Rectal smooth muscle tissue (tissue), 1 donor: ENCODE results near the gene PPP3CA.
"Not testable (repeated sequence)": the region's sequence is repeated elsewhere in the genome, so short reads cannot be mapped to it uniquely, and the experiment has no call there.

Experiments used
- H3K27ac ChIP-seq: one replicate; pipeline ENCODE4 v1.7.0; 2013; ENCODE audit warnings: low read depth, low read length, inconsistent platforms
- H3K27me3 ChIP-seq: one replicate; pipeline ENCODE4 v1.7.0; 2013; ENCODE audit warnings: low read length; ENCODE audit not compliant: control insufficient read depth, insufficient read depth
- H3K36me3 ChIP-seq: one replicate; pipeline ENCODE4 v1.7.0; 2013; ENCODE audit warnings: low read length; ENCODE audit not compliant: control insufficient read depth, insufficient read depth
- H3K4me1 ChIP-seq: one replicate; pipeline ENCODE4 v1.7.0; 2013; ENCODE audit warnings: low read length; ENCODE audit not compliant: control insufficient read depth, insufficient read depth
- H3K4me3 ChIP-seq: one replicate; pipeline ENCODE4 v1.7.0; 2013; ENCODE audit warnings: low read length
- H3K9ac ChIP-seq: one replicate; pipeline ENCODE4 v1.7.0; 2013; ENCODE audit warnings: low read length

The PPP3CA gene

DNA sequence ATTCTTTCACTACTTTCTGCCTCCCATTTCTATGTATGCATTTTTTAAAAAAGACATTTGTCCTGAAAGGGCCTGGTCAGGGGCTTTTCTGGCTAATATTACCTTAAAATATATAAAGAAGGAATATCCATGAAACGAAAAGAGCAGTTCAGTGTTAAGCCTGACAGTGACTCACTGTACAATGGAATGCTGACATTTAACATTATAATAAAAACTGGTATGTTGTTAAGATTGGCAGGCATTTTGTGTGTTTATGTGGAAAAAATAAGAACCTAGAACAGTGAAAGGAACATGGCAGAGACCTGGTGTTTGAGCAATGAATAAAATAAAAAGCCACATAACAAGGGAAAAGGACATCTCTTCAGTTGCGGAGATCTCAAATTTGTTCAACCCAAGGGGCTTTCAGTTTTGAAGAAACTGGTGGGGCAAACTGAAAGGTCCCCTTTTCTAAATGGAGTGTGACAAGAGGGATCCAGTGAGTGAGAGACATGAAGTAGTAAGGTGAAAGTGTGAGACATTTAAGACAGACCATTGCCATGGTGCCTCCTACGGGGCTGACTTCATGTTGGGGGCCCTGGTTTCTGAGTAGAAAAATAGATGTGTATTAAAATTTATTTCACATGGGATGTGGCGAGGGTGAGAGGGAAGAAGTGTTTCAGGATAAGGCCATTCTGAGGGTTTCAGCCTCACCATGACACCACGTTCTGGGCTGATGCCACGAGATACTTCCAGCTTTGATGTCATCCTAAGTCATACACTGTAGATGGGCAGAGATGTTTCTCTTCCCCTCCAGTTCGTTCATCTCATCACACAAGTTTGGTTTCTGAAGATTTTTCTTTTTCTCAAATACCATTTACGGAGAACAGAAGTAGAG, 324.9 kb downstream of the PPP3CA start:
- Histone ChIP-seq H3K27me3 (no peaks in the 10 kb centered on the region), H3K4me3 (no peak overlapping the region), H3K27ac (no peak overlapping the region), H3K9ac (no peak overlapping the region), H3K36me3 (no peaks in the 10 kb centered on the region), H3K4me1 (peaks cover 2% of the 10 kb centered on the region)

DNA sequence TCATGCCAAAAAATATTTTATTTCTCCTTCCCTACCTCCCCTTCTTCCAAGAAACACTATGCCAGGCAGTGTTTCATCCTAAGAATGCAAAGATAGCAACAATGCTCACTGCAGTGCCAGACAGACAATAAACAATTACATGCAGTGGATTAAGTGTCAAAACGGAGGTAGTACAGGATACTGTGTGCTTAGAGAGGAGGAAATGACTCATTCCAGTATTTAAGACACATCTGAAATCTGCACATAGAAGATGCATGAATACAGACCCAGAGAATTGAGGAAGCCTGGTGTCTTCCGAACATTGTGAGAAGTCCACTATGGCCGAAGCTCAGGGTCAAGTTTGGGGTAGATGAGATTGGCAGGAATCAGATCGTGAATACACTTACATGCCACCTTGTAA, 326.4 kb downstream of the PPP3CA start:
- no peaks in the 10 kb centered on the region for H3K27me3 ChIP-seq
- H3K4me1 ChIP-seq, result peaks cover 2% of the 10 kb centered on the region
- H3K4me3 ChIP-seq, result no peak overlapping the region
- H3K9ac ChIP-seq, result no peak overlapping the region
- no peaks in the 10 kb centered on the region for H3K36me3 ChIP-seq
- no peak overlapping the region for H3K27ac ChIP-seq

DNA sequence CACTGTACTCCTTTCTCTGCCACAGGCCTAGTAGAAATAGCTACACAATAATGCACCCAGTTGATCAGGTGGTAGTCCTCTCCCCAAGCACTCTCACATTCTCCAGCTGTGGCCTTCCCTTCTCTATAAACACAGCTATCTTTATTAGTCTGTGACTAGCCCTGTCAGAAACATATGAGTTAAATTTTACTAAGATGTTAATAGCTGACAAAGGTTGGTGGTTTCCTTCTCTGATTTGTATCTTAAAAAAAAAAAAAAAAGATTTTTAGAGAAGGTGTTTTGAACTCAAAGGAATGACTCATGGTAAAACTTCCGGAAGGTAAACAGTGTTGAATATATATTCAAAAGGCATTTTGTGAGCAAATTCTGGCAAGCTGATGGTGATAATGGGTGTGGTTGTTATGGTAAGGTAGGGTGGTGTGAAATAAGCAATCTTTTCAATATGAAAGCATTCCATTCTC, 327.4 kb downstream of the PPP3CA start:
- no peak overlapping the region for H3K4me3 ChIP-seq
- peaks cover 2% of the 10 kb centered on the region for H3K4me1 ChIP-seq
- H3K36me3 ChIP-seq, result no peaks in the 10 kb centered on the region
- H3K27me3 ChIP-seq, result no peaks in the 10 kb centered on the region
- no peak overlapping the region for H3K9ac ChIP-seq
- H3K27ac ChIP-seq, result no peak overlapping the region

DNA sequence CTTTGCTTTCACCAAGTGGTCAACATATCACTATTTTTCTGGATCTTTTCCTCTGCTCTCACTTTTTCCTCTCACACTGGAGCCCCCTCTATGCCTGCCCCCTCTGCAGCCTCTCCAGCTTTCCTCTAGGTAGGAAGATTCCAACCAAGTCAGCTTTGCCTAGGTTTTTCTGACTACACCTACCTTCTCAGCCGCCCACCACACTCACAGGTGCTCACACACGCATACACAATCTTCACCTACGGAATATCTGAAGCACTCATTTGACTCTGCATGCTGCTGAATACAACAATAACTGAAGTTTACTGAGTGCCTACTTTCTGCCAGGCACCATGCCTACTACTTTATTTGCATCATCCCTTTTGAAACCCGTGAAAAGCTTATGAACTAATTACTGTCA, 328.0 kb downstream of the PPP3CA start:
- H3K4me3 ChIP-seq, result no peak overlapping the region
- H3K9ac ChIP-seq, result no peak overlapping the region
- no peak overlapping the region for H3K27ac ChIP-seq
- H3K27me3 ChIP-seq, result no peaks in the 10 kb centered on the region
- peaks cover 2% of the 10 kb centered on the region for H3K4me1 ChIP-seq
- no peaks in the 10 kb centered on the region for H3K36me3 ChIP-seq

DNA sequence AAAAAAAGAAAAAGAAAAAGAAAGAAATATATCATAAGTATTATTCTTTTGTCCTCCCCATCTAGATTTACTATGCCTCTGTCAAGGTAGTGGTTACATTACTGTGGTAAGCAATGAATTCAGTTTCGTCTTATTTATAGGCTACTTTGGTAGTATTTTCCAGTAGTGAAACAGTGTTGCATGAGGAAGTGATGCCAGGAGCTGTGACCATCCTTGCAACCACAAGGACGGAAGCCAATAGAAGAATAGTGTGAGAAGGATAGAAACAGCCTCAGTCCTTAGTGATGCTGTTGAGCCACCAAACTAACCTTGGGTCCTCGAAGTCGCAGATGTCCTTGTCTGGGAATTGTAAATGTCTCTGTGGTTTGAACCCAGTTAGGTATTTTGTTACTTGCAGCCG, 328.5 kb downstream of the PPP3CA start:
- H3K27ac ChIP-seq, result no peak overlapping the region
- no peak overlapping the region for H3K9ac ChIP-seq
- no peak overlapping the region for H3K4me3 ChIP-seq
- no peaks in the 10 kb centered on the region for H3K36me3 ChIP-seq
- H3K4me1 ChIP-seq, result peaks cover 2% of the 10 kb centered on the region
- H3K27me3 ChIP-seq, result no peaks in the 10 kb centered on the region

DNA sequence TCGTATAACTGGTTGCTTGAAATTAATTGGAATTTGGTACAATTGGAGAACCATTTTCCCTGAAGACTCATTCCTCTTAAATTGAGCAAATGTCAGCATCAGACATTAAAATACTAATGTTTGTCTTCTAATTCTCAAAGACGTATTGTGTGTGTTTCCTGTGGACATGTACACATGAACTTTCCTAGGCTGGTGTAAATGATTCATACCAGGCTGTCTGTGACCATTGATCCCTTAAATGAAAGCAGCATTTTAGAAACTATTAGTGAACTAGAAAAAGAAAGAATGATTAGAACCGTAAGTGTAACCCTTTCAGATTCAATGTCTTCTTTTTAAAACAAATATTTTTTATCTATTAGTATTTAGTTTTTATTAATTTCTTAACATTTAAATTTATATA, 332.9 kb downstream of the PPP3CA start:
- Histone ChIP-seq H3K36me3 (no peaks in the 10 kb centered on the region), H3K4me1 (peaks cover 3% of the 10 kb centered on the region), H3K27ac (no peak overlapping the region), H3K9ac (no peak overlapping the region), H3K27me3 (no peaks in the 10 kb centered on the region), H3K4me3 (no peak overlapping the region)

DNA sequence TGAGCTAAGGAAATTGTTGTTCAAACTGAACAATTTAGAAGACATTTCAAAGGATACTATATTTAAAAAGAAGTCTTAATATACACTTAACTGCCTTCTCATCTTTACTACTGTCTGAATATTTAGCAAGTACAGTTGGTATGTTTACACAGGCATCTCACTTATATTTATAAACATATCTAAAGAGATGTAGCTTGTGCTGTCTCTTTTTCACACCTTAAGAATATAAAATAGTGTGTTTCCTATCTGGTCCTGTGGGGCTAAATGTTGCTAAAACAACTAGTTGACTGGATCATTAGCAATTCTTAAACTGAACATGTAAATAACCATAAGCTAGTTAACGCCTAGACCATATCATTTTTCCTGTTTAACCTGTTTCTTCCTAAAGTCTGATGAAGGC, 336.3 kb downstream of the PPP3CA start:
- Histone ChIP-seq H3K4me3 (no peak overlapping the region), H3K9ac (no peak overlapping the region), H3K4me1 (peaks cover 3% of the 10 kb centered on the region), H3K27ac (no peak overlapping the region), H3K36me3 (no peaks in the 10 kb centered on the region), H3K27me3 (no peaks in the 10 kb centered on the region)

DNA sequence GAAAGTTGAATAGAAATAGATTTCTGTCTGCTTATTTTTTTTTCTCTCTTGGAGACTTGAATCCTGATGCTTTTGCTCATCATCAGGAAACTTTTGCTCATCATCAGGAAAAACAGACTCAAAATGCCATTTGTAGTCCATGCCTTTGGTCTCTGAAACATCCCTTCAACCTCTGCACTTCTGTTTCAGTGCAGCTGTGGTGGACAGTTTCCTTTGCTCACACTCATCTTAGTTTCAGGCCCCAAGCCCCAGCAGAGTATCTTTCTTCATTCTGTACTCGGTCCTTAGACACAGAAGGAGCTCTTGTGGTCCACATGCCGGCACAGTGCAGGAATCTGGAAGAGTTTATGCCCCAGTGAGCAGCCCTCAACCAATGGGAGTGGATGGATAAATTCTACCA, 337.9 kb downstream of the PPP3CA start:
- Histone ChIP-seq H3K27ac (no peak overlapping the region), H3K4me3 (no peak overlapping the region), H3K9ac (no peak overlapping the region), H3K4me1 (peaks cover 3% of the 10 kb centered on the region), H3K36me3 (no peaks in the 10 kb centered on the region), H3K27me3 (no peaks in the 10 kb centered on the region)

DNA sequence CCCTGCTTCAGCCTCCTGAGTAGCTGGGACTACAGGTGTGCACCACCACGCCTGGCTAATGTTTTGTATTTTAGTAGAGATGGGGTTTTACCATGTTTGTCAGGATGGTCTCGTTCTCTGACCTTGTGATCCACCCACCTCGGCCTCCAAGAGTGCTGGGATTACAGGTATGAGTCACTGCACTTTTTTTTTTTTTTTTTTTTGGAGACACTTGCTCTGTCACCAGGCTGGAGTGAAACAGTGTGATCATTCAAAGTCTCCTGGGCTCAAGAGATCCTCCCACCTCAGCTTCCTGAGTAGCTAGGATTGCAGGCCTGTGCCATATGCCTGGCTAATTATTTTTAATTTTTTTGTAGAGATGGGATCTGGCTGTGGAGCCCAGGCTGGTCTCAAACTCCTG, 338.8 kb downstream of the PPP3CA start:
- Histone ChIP-seq H3K36me3 (no peaks in the 10 kb centered on the region), H3K4me1 (peaks cover 3% of the 10 kb centered on the region), H3K9ac (no peak overlapping the region), H3K27me3 (no peaks in the 10 kb centered on the region), H3K4me3 (no peak overlapping the region), H3K27ac (no peak overlapping the region)

DNA sequence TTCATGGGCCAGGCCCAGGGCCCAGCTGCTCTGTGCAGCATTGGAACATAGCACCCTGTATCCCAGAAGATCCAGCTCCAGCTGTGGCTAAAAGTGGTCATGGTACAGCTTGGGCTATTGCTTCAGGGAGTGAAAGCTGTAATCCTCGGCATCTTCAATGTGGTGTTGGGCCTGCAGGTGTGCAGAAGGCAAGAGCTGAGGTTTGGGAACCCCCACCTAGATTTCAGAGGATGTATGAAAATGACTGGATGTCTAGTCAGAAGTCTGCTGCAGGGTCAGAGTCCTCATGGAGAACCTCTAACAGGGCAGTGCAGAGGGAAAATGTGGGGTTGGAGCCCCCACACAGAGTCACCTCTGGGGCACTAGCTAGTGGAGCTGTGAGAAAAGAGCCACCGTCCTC, 341.7 kb downstream of the PPP3CA start:
- Histone ChIP-seq H3K4me3 (no peak overlapping the region), H3K27ac (no peak overlapping the region), H3K36me3 (no peaks in the 10 kb centered on the region), H3K27me3 (no peaks in the 10 kb centered on the region), H3K9ac (no peak overlapping the region), H3K4me1 (peaks cover 3% of the 10 kb centered on the region)

DNA sequence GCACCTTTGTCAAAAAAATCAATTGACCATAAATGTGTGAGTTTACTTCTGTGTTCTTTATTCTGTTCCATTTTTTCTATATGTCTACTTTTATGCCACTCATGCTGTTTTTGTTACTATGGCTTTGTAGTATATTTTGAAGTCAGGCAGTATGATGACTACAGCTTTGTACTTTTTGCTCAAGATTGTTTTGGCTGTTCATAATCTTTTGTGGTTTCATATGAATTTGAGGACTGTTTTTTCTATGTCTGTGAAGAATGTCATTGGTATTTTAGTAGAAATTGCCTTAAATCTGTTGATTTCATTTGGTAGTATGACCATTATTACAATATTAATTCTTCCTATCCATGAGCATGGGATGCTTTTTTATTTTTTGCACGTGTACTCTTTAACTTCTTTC, 346.8 kb downstream of the PPP3CA start:
- Histone ChIP-seq H3K27ac (no peak overlapping the region), H3K36me3 (no peaks in the 10 kb centered on the region), H3K27me3 (no peaks in the 10 kb centered on the region), H3K9ac (no peak overlapping the region), H3K4me3 (no peak overlapping the region), H3K4me1 (no peaks in the 10 kb centered on the region)

DNA sequence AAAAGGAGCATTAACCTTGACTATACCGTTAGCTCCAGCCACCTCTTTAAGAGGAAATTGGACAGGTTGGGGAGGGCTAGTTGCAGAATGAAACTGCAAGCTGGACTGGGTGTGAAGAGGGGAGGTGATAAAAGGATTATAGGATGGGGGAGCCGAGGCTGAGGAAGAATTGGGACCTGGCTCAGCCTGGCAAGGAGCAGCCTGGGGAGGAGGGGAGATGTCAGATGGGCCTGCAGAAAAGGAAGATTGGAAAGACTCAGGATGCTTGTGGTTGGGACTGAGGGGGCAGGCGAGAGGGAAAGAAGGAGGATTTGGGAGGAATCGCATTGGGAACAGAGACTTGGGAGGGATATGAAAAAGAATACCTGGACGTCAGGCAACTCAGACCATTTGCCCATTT, 351.7 kb downstream of the PPP3CA start:
- H3K9ac ChIP-seq, result no peak overlapping the region
- no peaks in the 10 kb centered on the region for H3K4me1 ChIP-seq
- H3K36me3 ChIP-seq, result no peaks in the 10 kb centered on the region
- H3K27me3 ChIP-seq, result no peaks in the 10 kb centered on the region
- no peak overlapping the region for H3K4me3 ChIP-seq
- no peak overlapping the region for H3K27ac ChIP-seq

DNA sequence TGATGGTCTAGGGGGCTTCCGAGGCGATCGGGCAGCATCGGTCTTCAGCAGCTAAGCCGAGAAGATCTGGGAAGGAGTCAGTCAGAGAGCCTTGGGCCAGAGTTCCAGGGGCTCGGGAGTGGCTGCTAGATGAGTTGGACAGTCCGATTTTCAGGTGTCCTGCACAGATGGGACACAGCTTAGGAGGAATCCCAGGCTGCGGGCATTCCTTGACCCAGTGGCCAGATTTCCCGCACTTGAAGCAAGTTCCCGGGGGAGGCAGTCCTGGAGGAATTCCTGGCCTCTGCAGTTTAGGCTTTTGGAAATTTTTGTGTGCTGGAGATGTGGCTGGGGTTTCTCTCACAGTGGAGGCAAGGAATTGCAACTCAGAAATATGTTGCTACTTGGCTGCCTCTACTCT, 352.3 kb downstream of the PPP3CA start:
- H3K27me3 ChIP-seq, H3K4me3 ChIP-seq, H3K4me1 ChIP-seq: not testable (repeated sequence)

More for the DNA sequence above, 352.3 kb downstream of the PPP3CA start:
- H3K9ac ChIP-seq, H3K36me3 ChIP-seq, H3K27ac ChIP-seq: not testable (repeated sequence)
